ENCODE data around the gene SPDYE4.

SPDYE4 gene

GRCh38 chr17:8794636-8795035 lies 36.3 kb upstream of the SPDYE4 start:
- no peaks in the 10 kb centered on the region for H3K9me3 Mint-ChIP-seq
- no peak for ATAC-seq (replicated peaks)
- H3K4me1 Mint-ChIP-seq (ENCODE audit: low read depth in 2 of 2), result no peaks in the 10 kb centered on the region
- no peaks in the 10 kb centered on the region for H3K36me3 Mint-ChIP-seq (ENCODE audit: insufficient read depth)
- no peak for DNase-seq
- H3K27ac Mint-ChIP-seq, result no peak overlapping the region
- no peak overlapping the region for H3K4me3 Mint-ChIP-seq
- H3K27me3 Mint-ChIP-seq, result peaks cover 13 to 14% of the 10 kb centered on the region in 2 donors

GRCh38 chr17:8793649-8794048 lies 35.3 kb upstream of the SPDYE4 start:
- no peak overlapping the region for H3K4me3 Mint-ChIP-seq
- no peaks in the 10 kb centered on the region for H3K4me1 Mint-ChIP-seq (ENCODE audit: low read depth in 2 of 2)
- DNase-seq, result no peak
- H3K27ac Mint-ChIP-seq, result no peak overlapping the region
- H3K27me3 Mint-ChIP-seq, result peaks cover 15 to 19% of the 10 kb centered on the region in 2 donors
- ATAC-seq (replicated peaks), result no peak
- H3K36me3 Mint-ChIP-seq (ENCODE audit: insufficient read depth), result no peaks in the 10 kb centered on the region
- H3K9me3 Mint-ChIP-seq, result no peaks in the 10 kb centered on the region

GRCh38 chr17:8792646-8793045 lies 34.3 kb upstream of the SPDYE4 start:
- H3K36me3 Mint-ChIP-seq (ENCODE audit: insufficient read depth), result no peaks in the 10 kb centered on the region
- DNase-seq (no peak), ATAC-seq (replicated peaks) (no peak)
- no peaks in the 10 kb centered on the region for H3K4me1 Mint-ChIP-seq (ENCODE audit: low read depth in 2 of 2)
- H3K4me3 Mint-ChIP-seq, result no peak overlapping the region
- peaks cover 15 to 18% of the 10 kb centered on the region in 2 donors for H3K27me3 Mint-ChIP-seq
- H3K27ac Mint-ChIP-seq, result peak overlapping the region in 1 of 2 donors; percentile 26
- no peaks in the 10 kb centered on the region for H3K9me3 Mint-ChIP-seq

GRCh38 chr17:8791910-8792270 lies 33.5 kb upstream of the SPDYE4 start:
- Mint-ChIP-seq H3K9me3 (no peaks in the 10 kb centered on the region), H3K4me3 (no peak overlapping the region), H3K36me3 (ENCODE audit: insufficient read depth) (no peaks in the 10 kb centered on the region), H3K27me3 (peaks cover 9 to 12% of the 10 kb centered on the region in 2 donors), H3K4me1 (ENCODE audit: low read depth in 2 of 2) (no peaks in the 10 kb centered on the region), H3K27ac (no peak overlapping the region)
- ATAC-seq (replicated peaks), result no peak
- no peak for DNase-seq

DNA sequence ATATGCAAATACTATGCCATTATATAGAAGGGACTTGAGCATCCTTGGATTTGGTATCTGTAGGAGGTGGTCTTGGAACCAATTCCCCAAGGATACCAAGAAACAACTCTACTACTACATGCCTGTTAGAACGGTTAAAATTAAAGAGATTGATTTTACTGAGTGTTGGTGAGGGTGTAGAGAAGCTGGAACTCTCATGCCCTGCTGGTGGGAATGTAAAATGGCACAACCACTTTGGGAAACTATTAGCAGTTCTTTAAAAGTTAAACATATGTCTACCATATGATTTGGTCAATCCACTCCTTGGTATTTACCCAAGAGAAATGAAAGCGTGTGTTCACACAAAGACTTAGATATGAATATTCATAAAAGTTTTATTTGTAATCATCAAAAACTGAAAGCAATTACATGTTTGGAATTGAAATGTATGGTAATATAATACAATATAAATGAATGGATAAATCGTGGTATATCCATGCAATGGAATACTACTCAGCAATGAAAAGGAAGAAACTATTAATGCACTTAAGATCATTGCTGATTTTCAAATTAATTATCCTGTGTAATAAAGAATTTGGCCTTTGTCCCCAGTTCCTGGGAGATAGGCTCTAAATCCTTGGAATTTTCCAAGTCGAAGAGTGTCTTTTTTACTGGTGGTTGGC lies 33.0 kb upstream of the SPDYE4 start:
- no peak overlapping the region for H3K27ac Mint-ChIP-seq
- H3K36me3 Mint-ChIP-seq (ENCODE audit: insufficient read depth), result no peaks in the 10 kb centered on the region
- ATAC-seq (replicated peaks), result no peak
- H3K27me3 Mint-ChIP-seq, result peaks cover 7 to 12% of the 10 kb centered on the region in 2 donors
- no peaks in the 10 kb centered on the region for H3K4me1 Mint-ChIP-seq (ENCODE audit: low read depth in 2 of 2)
- no peaks in the 10 kb centered on the region for H3K9me3 Mint-ChIP-seq
- no peak for DNase-seq
- H3K4me3 Mint-ChIP-seq, result no peak overlapping the region

- Mint-ChIP-seq H3K36me3 (ENCODE audit: insufficient read depth) (no peaks in the 10 kb centered on the region), H3K9me3 (no peaks in the 10 kb centered on the region), H3K4me1 (ENCODE audit: low read depth in 2 of 2) (peaks cover 0 to 4% of the 10 kb centered on the region in 2 donors), H3K27ac (no peak overlapping the region), H3K27me3 (peaks cover 7 to 12% of the 10 kb centered on the region in 2 donors), H3K4me3 (no peak overlapping the region)
- DNase-seq (no peak), ATAC-seq (replicated peaks) (no peak)
These were observed 31.4 kb upstream of the SPDYE4 start for GRCh38 chr17:8789743-8790142.

- no peak for ATAC-seq (replicated peaks)
- no peak overlapping the region for H3K27ac Mint-ChIP-seq
- peaks cover 7 to 12% of the 10 kb centered on the region in 2 donors for H3K27me3 Mint-ChIP-seq
- DNase-seq, result no peak
- H3K36me3 Mint-ChIP-seq (ENCODE audit: insufficient read depth), result no peaks in the 10 kb centered on the region
- no peak overlapping the region for H3K4me3 Mint-ChIP-seq
- H3K4me1 Mint-ChIP-seq (ENCODE audit: low read depth in 2 of 2), result peaks cover 0 to 4% of the 10 kb centered on the region in 2 donors
- no peaks in the 10 kb centered on the region for H3K9me3 Mint-ChIP-seq
These were observed 30.7 kb upstream of the SPDYE4 start for GRCh38 chr17:8788998-8789397.

DNA sequence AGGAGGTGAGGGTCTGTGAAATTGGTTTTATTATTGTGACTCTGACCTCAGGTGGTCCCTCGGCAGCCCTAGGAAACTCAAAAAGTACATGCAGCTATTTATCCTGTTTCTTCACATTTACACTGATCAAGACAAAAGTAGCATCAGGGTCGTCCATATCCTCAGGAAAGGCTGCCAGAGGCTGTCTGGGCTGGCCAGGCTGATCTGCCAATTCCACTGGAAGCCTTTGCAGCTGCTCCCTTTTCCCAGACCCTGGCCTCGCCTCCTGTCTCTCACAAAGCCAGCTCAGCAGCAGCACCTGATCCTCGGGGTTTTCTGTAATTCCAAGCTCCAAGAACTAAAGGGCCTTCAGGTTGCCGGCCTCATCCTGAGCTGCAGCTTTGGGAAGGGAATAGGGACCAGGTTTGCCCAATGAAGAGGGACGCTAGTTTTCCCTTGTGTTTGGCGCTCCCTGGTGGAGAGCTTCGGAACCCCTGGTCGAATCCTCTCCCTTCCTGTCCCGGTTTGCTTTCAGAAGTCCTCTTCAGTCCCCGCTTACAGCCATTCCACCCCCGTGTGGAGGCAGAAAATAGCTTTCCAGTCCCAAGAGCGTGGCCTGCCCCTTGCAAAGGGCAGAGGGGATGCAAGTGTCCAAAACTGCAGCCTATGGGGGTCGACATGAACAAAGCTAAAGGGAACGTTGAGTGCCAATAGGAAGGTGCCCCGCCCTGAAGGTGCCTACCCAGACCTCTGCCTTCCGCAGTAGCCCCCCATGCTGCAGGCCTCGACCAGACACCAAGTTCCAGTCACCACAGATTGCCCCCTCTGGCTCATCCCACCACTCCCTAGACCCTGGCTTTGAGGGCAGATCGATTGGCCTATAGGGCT lies 27.4 kb upstream of the SPDYE4 start:
- H3K4me1 Mint-ChIP-seq (ENCODE audit: low read depth in 2 of 2), result peaks cover 0 to 4% of the 10 kb centered on the region in 2 donors

GRCh38 chr17:8782176-8782575 lies 23.8 kb upstream of the SPDYE4 start:
- no peak for ATAC-seq (replicated peaks)
- peaks cover 0 to 4% of the 10 kb centered on the region in 2 donors for H3K4me1 Mint-ChIP-seq (ENCODE audit: low read depth in 2 of 2)
- H3K27ac Mint-ChIP-seq, result no peak overlapping the region
- DNase-seq, result no peak
- H3K36me3 Mint-ChIP-seq (ENCODE audit: insufficient read depth), result peaks cover 3% of the 10 kb centered on the region
- H3K4me3 Mint-ChIP-seq, result no peak overlapping the region
- H3K27me3 Mint-ChIP-seq, result peaks cover 0 to under 1% of the 10 kb centered on the region in 2 donors
- H3K9me3 Mint-ChIP-seq, result no peaks in the 10 kb centered on the region

More for the DNA sequence above, 27.4 kb upstream of the SPDYE4 start:
- Mint-ChIP-seq H3K27ac (no peak overlapping the region), H3K27me3 (peaks cover 7 to 12% of the 10 kb centered on the region in 2 donors), H3K4me3 (no peak overlapping the region), H3K36me3 (ENCODE audit: insufficient read depth) (no peaks in the 10 kb centered on the region), H3K9me3 (no peaks in the 10 kb centered on the region)
- DNase-seq, result peak; percentile 49 to 60 (median 56)
- ATAC-seq (replicated peaks), result peak; percentile 49

DNA sequence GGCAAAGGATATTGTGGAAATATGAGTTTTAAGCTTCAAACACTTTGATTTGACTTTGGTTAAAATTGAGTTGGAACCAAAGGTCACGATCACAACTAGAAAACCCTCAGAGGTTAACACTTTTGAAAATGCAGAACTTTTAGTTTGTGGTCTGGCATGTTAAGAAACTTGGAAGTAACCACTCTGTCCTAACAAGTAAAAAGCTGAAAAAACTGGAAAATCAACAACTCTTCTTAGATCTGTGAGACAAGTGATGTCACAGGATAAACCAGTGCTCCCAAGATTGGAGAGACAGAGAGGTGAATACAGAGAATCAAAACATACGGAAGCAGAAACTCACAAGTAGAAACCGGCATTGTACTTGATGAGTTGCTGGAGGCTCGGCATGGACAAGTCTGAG lies 23.4 kb upstream of the SPDYE4 start:
- ATAC-seq (replicated peaks) (no peak), DNase-seq (no peak)
- H3K27me3 Mint-ChIP-seq, result peaks cover under 1 to 5% of the 10 kb centered on the region in 2 donors
- H3K4me1 Mint-ChIP-seq (ENCODE audit: low read depth in 2 of 2), result peaks cover 0 to 4% of the 10 kb centered on the region in 2 donors
- H3K27ac Mint-ChIP-seq, result no peak overlapping the region
- H3K36me3 Mint-ChIP-seq (ENCODE audit: insufficient read depth), result peaks cover 3% of the 10 kb centered on the region
- H3K9me3 Mint-ChIP-seq, result no peaks in the 10 kb centered on the region
- no peak overlapping the region for H3K4me3 Mint-ChIP-seq

DNA sequence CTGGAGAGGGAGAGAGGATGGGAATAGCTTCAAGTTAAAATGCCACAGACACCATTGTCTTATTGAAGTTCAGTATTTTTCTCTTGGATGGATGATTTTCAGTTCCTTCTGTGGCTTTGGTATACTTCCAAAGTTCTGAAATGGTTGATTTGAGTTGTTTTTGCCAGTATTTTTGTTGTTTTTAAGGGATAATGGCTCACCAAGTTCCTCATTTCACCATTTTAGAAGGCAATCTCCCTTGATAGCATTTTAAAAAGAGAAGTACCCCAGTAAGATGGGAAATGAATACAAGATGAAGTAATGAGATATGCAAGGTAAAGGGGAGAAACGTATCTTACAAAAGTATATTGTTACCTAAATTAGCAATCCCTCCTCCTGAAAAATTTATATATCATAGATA lies 18.5 kb upstream of the SPDYE4 start:
- Mint-ChIP-seq H3K9me3 (no peaks in the 10 kb centered on the region), H3K27me3 (peaks cover 29 to 34% of the 10 kb centered on the region in 2 donors), H3K4me1 (ENCODE audit: low read depth in 2 of 2) (no peaks in the 10 kb centered on the region), H3K4me3 (no peak overlapping the region), H3K27ac (no peak overlapping the region), H3K36me3 (ENCODE audit: insufficient read depth) (peaks cover 3% of the 10 kb centered on the region)
- no peak for ATAC-seq (replicated peaks)
- no peak for DNase-seq

DNA sequence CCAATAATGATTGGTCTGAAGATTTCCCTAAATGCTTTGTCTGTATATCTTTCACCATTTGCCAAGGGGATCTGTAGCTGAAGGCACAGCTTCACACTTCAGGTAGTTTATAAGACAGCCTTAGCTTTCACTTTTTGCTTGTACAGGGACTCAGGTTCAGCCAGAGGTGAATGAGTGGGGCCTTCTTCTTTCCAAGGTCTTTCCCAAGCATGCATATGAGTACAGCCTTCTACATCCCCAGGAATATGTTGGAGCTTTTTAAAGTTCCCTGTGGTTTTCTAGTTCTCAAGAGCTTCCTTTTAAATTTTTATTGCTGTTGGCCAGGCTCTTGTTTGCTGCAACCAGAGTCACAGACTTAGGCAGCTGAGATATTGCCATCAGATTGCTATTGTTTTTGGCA lies 17.9 kb upstream of the SPDYE4 start:
- DNase-seq (no peak), ATAC-seq (replicated peaks) (no peak)
- Mint-ChIP-seq H3K27me3 (peaks cover 29 to 34% of the 10 kb centered on the region in 2 donors), H3K36me3 (ENCODE audit: insufficient read depth) (peaks cover 3% of the 10 kb centered on the region), H3K9me3 (no peaks in the 10 kb centered on the region), H3K4me3 (no peak overlapping the region), H3K27ac (no peak overlapping the region), H3K4me1 (ENCODE audit: low read depth in 2 of 2) (no peaks in the 10 kb centered on the region)

- ATAC-seq (replicated peaks) (no peak), DNase-seq (no peak)
- peaks cover 0 to 2% of the 10 kb centered on the region in 2 donors for H3K9me3 Mint-ChIP-seq
These were observed 8.4 kb upstream of the SPDYE4 start for GRCh38 chr17:8766731-8767130.

GRCh38 chr17:8762012-8762411 lies 3.7 kb upstream of the SPDYE4 start:
- no peak for DNase-seq
- peaks cover 26 to 45% of the 10 kb centered on the region in 2 donors for H3K27me3 Mint-ChIP-seq
- H3K9me3 Mint-ChIP-seq, result peaks cover 0 to 2% of the 10 kb centered on the region in 2 donors
- no peak overlapping the region for H3K4me3 Mint-ChIP-seq
- H3K36me3 Mint-ChIP-seq (ENCODE audit: insufficient read depth), result no peaks in the 10 kb centered on the region
- no peak for ATAC-seq (replicated peaks)
- peaks cover 0 to 2% of the 10 kb centered on the region in 2 donors for H3K4me1 Mint-ChIP-seq (ENCODE audit: low read depth in 2 of 2)
- no peak overlapping the region for H3K27ac Mint-ChIP-seq

More at GRCh38 chr17:8766731-8767130, 8.4 kb upstream of the SPDYE4 start:
- no peak overlapping the region for H3K4me3 Mint-ChIP-seq
- H3K27ac Mint-ChIP-seq, result no peak overlapping the region
- no peaks in the 10 kb centered on the region for H3K36me3 Mint-ChIP-seq (ENCODE audit: insufficient read depth)
- H3K27me3 Mint-ChIP-seq, result peaks cover 23 to 44% of the 10 kb centered on the region in 2 donors
- peaks cover 0 to 2% of the 10 kb centered on the region in 2 donors for H3K4me1 Mint-ChIP-seq (ENCODE audit: low read depth in 2 of 2)
